ENCODE measurements around the gene NME3.
"Not testable (repeated sequence)": the region's sequence is repeated elsewhere in the genome, so short reads cannot be mapped to it uniquely, and the experiment has no call there.

Gene NME3

DNA sequence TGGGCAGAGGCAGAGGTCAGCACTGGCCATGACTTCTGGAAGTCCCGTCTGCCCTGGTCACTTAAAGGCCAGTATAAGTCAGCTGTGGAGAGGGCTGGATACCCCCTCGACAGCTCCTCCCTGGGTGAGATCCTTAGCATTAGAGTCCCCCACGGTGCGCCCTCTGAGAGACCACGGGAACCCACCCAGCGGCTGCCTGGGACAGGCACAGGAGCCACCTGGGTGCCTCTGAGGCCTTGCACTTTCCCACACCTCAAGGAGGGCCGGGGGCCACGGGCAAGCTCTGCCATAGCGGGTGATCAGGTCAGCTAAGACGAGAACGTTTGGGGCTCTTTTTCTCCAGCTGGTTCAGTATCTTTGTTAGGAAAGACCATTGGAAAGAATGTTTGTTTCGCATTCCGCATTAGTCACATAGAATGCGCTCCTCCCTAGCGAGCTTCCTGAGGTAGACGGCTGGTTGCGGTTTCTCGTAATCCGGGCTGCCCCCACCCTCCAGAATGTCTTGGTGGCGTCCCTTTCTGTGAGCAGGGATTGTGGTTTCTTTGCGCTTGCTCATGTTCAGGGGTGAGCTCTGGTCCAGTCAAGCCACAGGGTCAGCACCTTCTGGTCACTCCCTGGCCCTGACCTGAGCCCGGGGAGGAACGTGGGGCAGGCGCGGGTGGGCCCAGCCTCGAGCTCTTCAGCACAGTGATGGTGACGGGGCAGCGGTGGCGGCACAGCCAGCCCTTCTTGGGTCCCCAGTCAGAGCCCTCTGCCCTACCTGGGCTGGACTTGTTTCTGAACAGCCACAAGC lies 25.2 kb downstream of the NME3 start:
- DNase-seq = peak; percentile 91

DNA sequence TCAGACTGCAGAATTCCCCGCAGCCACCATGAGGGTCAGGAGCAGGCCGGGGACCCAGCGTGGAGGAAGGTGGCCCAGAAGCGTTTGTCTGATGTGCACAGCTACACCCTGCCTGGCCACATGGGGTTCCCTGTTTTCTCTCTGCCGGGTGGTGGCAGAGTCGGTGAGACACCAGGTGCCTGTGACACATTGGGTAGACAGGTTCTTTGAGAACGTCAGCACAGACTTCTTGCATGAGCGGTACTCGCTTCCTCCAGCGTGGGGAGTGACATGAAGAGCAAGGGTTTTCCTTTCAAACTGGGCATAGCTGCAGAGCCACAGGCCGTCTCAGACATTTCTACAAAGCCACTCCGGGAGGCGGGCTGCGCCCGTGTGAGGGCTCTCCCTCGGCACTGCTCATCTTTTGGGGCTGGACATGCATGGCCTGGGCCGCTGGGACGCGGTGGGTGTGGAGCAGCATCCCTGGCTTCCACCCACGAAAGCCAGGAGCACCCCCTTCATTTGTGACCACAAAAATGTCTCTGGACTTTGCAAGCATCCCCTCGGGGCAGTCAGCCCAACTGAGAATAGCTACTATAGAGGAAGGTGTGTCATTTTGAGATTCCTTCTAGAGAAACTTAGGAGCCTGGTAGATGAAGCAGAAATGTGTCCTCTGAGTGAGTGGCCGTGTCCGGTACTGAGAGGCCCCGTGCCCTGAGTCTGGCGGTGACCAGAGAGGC lies 26.0 kb downstream of the NME3 start:
- peak; percentile 92 for DNase-seq

DNA sequence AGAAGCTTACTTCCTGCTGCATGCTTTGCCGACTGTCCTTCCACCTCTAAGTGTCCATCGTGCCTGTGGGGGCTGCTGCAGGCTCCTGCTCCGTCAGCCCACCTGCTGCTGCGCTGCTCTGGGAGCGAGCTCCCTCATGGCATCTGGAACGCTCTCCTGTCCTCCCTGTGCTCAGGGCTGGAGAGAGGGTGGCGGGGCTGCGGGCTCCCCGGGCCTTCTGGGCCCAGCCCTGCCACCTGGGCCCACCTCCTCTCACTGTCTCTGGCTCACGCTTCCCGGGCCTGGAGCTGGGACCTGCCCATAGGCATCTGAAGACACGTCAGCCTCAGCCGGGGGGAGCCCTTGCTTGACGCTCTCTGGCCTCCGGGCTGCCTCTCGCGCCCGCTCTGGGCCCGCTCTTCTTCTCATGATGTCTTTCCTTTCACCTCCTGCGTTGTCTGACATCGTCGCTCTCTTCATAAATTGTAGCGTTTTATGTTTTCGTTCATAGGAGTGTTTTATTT lies 27.0 kb downstream of the NME3 start:
- DNase-seq = no peak

DNA sequence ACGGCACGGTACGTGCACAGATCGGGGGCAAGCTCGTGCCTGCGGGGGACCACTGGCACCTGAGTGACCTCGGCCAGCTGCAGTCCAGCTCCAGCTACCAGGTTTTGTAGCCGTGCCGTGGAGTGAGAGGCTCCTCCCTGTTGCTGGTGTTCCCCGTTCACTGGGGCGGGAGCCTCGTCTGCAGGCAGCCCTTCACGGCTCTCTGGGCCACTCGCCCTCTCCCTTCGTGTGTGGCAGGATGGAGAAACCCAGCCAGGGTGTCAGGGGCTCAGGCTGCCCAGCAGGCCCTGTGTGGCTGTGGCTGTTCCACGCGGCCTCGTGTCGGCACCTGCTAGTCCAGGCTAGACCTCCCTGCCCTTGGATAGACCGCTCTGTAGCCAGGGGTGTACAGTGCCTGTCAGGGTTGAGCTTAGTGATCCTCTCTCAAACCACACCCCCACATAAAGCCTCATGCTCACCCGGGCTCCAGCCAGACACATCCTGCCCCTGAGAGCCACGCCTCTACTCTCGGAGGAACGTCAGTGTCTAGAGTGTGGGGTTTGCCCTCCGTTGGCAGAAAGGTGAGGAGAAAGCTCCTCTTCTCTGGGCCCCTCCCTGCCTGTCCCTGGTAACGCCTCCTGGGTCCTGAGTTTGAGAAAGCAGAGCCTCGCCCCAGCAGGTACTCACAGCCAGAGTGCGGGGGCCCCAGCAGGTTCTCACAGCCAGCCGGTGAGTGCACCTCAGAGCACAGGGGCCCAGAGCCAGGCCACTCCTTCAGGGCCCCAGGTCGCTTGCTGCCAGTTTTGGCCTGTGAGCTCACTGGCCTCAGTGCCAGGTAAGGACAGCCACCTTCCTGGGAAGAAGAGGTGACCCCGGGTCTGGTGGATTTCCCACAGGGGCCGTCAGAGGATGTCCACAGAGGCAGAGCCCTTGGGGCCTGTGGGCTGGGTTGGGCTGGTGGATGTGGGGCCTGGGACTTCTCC lies 27.7 kb downstream of the NME3 start:
- DNase-seq = no peak

DNA sequence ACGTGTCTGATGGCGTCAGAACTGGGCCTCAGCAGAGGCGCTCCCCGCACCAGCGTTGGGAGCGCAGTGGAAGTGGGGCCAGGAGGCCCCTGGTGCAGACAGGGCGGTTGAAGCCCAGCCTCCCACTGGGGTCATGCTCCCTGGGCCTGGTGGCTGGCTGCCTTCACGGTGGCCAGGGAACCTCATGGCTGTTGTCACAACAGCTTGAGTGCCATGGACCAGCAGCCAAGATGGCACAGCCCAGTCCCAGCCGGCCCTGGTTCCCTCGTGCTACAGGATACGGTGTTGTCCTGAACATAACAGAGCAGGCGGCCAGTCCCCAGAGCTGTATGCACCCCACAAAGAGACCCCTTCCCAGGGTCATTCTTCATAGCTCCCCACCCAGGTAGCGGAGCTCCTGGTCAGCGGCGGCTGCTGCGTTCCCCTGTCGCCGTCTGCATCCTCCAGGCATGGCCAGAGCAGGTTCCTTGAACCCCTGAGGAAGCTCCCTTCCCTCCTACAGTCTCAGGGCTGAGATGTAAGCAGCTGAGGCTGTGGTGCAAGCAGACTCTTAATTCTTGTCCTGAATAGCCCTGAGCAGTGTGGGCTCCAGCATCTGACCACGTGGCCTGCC lies 29.7 kb downstream of the NME3 start:
- no peak for DNase-seq

DNA sequence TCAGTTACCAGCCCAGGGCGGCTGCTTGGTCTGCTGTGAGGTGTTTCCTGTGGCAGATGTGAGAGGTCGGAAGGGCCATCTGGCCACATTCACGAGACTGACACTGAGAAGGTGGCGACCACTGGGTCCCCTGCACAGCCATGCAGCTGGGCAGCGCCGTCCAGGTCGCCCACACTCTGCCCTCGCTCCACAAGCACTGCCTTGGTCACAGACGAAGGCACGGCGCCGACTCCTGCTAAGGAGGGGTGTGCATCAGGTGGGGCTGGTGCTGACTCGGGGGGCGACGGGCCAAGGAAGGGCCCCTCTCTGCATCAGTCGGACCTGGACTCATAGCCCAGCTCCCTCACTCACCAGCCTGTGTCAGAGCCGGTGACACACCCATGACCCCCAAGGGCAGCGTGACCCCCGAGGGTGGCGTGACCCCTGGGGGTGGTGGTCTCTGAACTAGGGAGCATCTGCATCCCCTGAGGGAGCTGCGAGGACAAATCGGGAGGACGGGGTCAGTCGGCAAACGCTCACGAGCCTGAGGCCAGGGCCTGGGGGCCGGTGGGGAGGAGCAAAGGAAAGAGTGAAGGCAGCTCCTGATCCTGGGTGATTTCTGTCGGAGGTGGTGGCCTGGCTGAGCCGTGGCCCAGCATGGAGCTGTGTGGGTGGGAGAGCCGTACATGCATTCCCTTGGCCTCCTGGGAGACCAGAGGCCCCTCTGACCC lies 30.4 kb downstream of the NME3 start:
- DNase-seq = no peak

DNA sequence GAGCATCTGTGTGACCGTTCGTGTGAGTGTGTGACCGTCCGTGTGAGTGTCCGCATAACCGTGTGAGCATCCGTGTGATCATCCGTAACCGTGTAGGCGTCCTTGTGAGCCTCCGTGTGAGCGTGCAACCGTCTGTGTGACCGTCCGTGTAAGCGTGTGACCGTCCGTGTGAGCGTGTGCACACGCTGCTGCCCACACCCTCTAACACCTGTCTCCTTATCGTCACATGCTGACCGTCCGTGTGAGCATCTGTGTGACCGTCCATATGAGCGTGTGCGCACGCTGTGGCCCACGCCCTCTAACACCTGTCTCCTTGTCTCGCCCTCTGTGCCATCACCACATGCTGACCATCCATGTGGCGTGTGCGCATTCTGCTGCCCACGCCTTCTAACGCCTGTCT lies 31.1 kb downstream of the NME3 start:
- DNase-seq = no peak

DNA sequence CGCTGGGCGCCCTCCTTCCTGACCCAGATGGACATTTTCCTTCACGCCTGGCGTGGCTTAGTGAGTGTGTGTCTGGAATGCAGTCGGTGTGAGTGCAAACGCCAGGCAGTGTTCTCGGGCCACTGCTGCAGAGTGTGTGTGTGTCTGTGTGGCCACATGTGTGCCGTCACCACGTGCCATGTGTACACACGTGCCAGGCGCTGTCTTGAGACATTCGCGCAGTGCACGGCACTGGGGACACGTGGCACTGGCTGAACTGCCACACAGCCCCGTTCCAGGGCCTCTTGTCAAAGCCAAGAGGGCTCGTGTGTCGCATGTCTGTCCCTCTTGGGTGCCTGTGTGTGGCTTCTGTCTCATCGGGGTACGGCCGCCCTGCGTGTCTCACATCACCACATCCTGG lies 36.5 kb downstream of the NME3 start:
- DNase-seq = no peak

DNA sequence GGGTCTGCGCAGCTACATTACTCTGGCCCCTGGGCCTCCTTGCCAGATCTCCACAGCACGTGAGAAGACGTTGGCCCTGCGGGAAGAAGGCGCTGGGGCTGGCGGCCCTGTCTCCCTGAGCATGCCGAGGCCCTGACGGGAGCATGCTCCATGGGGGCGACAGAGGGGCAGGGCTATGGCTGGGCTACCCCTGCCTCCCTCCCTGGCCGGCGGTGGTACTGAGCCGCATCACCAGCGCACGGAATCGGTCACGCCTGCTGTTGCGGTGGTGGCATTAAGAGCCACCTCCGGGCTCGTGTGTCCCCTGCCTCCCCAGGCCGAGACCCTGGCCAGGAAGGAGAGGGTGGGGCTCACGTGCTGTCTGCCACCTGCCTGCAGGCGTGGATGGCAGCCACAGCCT lies 37.2 kb downstream of the NME3 start:
- no peak for DNase-seq

DNA sequence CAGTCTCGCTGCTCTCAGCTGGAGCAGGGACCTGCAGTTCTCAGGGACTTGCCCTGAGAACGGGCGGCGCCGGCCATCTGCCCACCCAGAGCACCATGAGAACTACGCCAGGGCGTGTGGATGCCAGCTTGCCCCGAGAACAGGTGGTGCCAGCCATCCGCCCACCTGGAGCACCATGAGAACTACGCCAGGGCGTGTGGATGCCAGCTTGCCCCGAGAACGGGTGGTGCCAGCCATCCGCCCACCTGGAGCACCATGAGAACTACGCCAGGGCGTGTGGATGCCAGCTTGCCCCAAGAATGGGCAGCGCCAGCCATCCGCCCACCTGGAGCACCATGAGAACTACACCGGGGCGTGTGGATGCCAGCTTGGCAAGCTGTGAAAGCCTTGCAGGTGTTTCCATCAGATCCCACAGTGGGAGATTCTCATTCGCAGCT lies 38.8 kb downstream of the NME3 start:
- not testable (repeated sequence) for DNase-seq

DNA sequence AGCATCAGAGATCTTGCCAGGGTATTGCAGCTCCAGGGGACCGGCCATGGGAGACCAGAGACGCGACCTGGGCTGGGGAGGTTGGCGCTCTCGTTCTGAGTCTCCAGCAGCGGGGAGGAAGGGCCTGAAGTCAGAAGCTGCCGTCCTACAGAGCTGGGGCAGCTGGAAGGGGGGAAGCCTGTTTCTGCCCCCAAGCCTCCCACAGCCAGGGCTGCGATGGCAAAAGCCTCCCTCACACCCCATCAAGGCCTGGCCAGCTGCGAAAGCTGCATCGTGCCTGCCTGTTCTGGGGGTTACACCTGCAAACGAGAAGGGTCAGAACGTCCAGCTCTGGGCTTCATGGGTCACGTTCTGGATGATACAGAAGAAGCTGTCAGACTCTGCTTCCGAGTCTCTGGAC lies 39.3 kb downstream of the NME3 start:
- DNase-seq = no peak

DNA sequence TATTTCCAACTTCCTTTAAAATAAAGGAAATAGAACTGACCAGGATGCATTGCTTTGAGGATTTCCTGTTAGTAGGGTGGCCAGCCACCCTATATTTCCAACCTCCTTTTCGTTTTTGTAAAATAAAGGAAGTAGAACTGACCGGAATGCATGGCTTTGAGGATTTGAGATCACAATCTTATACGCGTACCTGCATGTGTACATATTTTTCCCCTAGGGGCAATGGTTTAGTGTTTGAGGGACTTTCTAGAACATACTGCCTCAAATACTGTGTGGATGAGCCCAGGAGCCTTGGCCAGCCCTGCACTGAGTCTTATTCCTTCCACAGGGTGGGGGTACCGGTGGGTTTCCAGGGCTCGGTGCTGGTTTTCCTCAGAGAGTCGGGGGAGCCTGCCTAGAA lies 39.7 kb downstream of the NME3 start:
- DNase-seq = no peak

DNA sequence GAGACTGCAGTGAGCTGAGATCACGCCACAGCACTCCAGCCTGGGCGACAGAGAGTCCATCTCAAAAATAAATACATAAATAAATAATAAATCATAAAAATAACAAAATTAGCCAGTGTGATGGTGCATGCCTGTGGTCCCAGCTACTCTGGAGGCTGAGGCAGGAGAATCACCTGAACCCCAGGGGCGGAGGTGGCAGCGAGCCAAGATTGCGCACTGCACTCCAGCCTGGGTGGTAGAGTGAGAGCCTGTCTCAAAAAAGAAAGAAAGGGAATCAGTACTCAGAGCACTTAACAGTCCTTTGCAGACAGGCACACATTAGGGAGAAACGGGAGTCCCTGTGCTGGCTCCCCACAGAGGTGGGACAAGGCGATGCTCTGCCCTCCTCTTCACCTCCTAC lies 40.3 kb downstream of the NME3 start:
- no peak for DNase-seq

DNA sequence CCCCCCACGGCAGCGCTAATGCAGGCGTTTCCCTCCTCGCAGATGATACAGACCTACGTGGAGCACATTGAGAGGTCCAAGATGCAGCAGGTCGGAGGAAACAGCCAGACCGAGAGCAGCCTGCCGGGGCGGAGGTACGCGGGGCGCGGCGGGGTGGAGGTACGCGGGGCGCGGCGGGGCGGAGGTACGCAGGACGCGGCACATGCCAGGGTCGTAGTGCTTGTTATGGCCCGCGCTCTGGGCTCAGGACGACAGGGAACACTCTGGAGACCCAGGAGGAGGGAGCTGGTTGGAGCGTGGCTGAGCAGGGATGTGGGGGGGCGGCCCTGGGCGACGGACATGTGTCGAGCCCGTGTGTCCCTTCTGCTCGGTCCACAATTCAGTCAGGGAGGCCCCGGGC lies 41.9 kb downstream of the NME3 start:
- DNase-seq = no peak

DNA sequence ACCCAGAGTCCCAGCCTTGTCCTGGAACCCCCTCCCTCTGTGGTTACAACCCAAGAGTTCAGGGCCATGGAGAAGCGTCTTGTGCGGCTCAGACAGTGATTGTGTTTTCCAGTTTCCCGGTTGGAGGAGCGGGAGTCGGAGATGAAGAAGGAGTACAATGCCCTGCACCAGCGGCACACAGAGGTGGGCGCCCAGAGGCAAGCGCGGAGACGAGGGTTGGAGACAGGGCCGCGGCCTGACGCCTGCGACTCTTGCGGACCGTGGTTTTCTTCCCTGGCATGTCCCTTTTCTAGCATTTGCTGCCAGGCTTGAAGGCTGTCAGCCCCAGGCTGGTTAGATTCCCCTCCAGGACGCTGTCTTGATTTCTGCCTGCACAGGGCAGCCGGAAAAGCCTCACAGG lies 42.3 kb downstream of the NME3 start:
- no peak for DNase-seq

DNA sequence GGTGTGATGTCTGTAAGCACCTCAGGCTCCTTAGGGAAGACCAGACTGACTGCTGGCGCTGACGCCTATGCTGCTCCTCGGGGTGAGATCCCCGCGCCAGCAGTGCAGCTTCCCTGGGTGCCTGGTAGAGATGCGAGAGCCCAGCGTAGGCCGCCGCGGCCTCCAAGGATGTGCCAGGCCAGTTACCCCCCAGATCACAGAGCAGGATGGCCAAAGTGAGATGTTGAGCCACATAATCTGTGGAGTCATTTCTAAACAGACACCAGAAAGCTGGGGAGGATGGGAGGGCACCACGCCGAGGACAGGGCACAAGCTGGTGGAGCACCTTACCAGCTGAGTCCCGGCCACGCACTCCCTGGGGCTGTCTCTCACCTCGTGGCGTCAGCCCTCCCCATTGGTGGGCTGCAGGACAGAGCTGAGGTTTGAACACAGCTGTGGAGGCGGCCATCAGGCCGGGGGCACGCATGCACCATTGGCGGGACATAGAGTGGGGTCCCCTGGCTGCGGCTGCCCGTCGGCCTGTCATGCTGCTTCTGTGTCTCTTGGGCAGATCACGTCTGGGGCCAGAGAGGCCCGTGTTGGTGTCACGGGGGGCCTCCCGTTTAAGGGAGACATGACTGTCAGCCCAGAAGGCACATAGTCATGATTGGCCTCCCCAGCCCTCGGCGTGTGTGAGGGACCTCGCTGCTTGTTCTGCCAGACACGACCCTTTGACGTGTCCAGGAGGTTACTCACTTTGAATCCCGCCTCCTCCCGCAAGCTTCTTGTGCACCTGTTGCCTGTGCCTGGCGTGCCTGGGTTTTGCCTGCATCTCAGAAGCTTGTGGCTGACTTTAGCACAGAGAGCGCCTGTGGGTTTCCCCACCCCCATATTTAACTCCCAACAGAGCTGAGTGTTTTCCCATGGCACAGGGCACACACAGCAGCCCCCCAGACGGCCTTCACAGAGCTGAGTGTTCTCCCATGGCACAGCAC lies 43.4 kb downstream of the NME3 start:
- no peak for DNase-seq

DNA sequence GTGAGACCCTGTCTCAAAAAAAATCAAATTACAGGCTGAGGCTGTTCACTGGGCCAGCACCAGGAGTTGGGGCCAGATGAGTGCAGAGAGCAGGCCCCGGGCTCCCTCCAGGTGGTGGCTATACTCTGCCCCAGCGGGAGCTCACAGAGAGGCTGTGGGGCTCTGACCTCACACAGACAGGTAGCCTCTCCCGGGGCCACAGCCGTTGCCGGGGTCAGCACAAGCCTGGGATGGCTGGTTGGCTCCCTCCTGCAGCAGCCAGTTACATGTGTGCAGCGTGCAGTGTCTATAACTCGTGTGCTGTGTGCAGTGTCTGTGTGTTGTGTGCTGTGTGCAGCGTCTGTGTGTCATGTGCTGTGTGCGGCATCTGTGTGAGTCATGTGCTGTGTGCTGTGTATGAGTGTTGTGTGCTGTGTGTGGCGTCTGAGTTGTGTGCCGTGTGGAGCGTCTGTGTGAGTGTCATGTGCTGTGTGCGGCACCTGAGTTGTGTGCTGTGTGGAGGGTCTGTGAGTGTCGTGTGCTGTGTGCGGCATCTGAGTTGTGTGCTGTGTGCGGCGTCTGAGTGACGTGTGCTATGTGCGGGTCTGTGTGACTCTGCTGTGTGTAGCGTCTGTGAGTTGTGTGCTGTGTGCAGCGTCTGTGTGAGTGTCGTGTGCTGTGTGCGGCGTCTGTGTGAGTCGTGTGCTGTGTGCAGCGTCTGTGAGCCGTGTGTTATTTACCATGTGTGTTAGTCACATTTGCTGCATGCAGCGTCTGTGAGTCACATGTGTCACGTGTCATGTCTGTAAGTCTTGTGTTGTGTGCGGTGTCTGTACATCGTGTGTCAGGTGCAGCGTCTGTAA lies 44.5 kb downstream of the NME3 start:
- DNase-seq = no peak

DNA sequence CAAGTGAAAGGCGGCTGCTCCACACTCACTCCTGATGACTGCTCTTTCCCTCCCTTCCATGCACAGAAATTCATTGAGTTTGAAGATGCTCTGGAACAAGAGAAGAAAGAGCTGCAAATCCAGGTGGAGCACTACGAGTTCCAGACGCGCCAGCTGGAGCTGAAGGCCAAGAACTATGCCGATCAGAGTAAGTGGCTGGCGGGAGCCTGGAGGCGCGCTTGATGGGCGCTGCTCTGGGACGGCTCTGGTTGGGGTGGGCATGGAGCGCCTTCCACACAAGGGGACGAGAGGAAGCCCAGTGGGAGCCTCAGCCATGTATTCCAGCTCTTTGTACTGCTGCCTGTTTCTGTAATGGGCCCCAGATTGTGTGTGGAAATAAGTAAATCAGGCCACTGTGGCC lies 46.9 kb downstream of the NME3 start:
- no peak for DNase-seq

DNA sequence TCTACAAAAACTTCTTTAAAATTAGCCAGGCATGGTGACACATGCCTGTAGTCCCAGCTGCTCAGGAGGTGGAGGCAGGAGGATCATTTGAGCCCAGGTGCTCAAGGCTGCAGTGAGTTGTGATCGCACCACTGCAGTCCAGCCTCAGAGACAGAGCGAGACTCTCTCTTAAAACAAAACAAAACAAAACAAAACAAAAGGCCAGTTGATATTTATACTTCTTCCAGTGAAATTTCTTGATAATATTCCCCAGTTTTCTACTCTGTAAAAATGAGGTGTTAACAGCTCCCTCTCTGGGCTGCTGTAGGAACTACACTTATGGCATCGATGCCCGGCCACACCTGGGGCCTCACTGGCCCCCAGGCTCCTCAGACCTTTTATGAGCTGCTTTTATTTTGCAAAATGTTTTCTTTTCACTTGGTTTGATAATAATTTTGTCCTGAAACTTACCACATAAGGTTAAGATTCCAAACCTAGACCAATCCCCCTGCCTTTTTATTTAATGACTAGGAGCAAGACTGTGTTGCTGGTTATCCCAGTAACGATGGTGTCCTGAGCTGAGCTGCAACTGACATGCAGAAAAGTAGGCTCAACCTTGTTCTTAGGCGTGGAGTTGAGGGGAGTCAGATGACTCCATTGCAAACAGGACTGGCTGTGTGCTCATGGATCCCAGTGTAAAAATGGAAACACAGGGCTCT lies 47.7 kb downstream of the NME3 start:
- DNase-seq = peak; percentile 34

Data from fibroblast of upper back skin (primary cell).